H7 (cell line): ENCODE results near the gene GARRE1. TPM values are rescaled to one million over a fixed set of nuclear protein-coding genes. Genes with fewer than 3 reads are reported as not detected.
"Not testable (repeated sequence)": the region's sequence is repeated elsewhere in the genome, so short reads cannot be mapped to it uniquely, and the experiment has no call there.

Source experiments
- DNase-seq: peaks from one replicate; pipeline ENCODE4 v3.0.0; 2012
- H3K27me3 ChIP-seq: 2 replicates; pipeline ENCODE4 v1.6.0; 2011; ENCODE audit warnings: mild to moderate bottlenecking, low read length; ENCODE audit not compliant: control insufficient read depth, insufficient read depth
- H3K36me3 ChIP-seq: replicated peaks from 2 replicates; pipeline ENCODE4 v1.5.1; 2011; ENCODE audit warnings: low read length; ENCODE audit not compliant: control insufficient read depth, insufficient read depth
- H3K4me3 ChIP-seq: 2 replicates; pipeline ENCODE4 v1.5.1; 2011; ENCODE audit warnings: low read depth, mild to moderate bottlenecking, control low read depth, low read length, moderate library complexity; ENCODE audit not compliant: insufficient read depth
- total RNA-seq: library from RNA; depleted of rRNA; stranded (reverse); fragments of >200 nt; shearing (Covaris generic); gene quantifications from 2 replicates; pipeline ENCODE4 v1.2.3, GENCODE V29; 2014; rRNA removed

The GARRE1 gene
- 13.5 and 17.1 TPM in 2 replicates for total RNA-seq

GRCh38 chr19:34254046-34254697, at the start of gene GARRE1:
GARRE1 (plus strand) TSS chr19:34254554; CDS start chr19:34300474, 45,920 bp downstream.
- H3K4me3 ChIP-seq = peak within 1 kb of the TSS; percentile 69
- no peaks in the 10 kb centered on the region for H3K36me3 ChIP-seq
- H3K27me3 ChIP-seq = no peaks in the 10 kb centered on the region
- peak; percentile 97 for DNase-seq

GRCh38 chr19:34205324-34205723, 49.0 kb upstream of the GARRE1 start:
- not testable (repeated sequence) for DNase-seq, H3K27me3 ChIP-seq, H3K4me3 ChIP-seq
- peaks cover 11% of the 10 kb centered on the region for H3K36me3 ChIP-seq

GRCh38 chr19:34208291-34208884, 46.0 kb upstream of the GARRE1 start:
- no peak for DNase-seq
- no peaks in the 10 kb centered on the region for H3K27me3 ChIP-seq
- peaks cover 13% of the 10 kb centered on the region for H3K36me3 ChIP-seq
- H3K4me3 ChIP-seq = no peak overlapping the region

GRCh38 chr19:34209726-34210125, 44.6 kb upstream of the GARRE1 start:
- Histone ChIP-seq H3K27me3 (no peaks in the 10 kb centered on the region), H3K36me3 (peaks cover 13% of the 10 kb centered on the region), H3K4me3 (no peak overlapping the region)
- no peak for DNase-seq

GRCh38 chr19:34213283-34213682, 41.1 kb upstream of the GARRE1 start:
- DNase-seq = no peak
- Histone ChIP-seq H3K36me3 (peaks cover 12% of the 10 kb centered on the region), H3K27me3 (no peaks in the 10 kb centered on the region), H3K4me3 (no peak overlapping the region)

- no peak for DNase-seq
- Histone ChIP-seq H3K27me3 (no peaks in the 10 kb centered on the region), H3K36me3 (peaks cover 8% of the 10 kb centered on the region), H3K4me3 (no peak overlapping the region)
These were observed 40.3 kb upstream of the GARRE1 start for GRCh38 chr19:34214040-34214439.

- Histone ChIP-seq H3K36me3 (peaks cover 10% of the 10 kb centered on the region), H3K4me3 (no peak overlapping the region), H3K27me3 (no peaks in the 10 kb centered on the region)
- DNase-seq = no peak
These were observed 39.2 kb upstream of the GARRE1 start for GRCh38 chr19:34215006-34215665.

GRCh38 chr19:34215666-34216038, 38.7 kb upstream of the GARRE1 start:
- H3K36me3 ChIP-seq = peaks cover 9% of the 10 kb centered on the region
- no peak for DNase-seq
- no peak overlapping the region for H3K4me3 ChIP-seq
- H3K27me3 ChIP-seq = no peaks in the 10 kb centered on the region

- not testable (repeated sequence) for H3K27me3 ChIP-seq, DNase-seq
- peaks cover 11% of the 10 kb centered on the region for H3K36me3 ChIP-seq
These were observed 37.6 kb upstream of the GARRE1 start for GRCh38 chr19:34216745-34217219.

GRCh38 chr19:34217952-34218817, 36.2 kb upstream of the GARRE1 start:
- no peak overlapping the region for H3K4me3 ChIP-seq
- H3K36me3 ChIP-seq = peaks cover 20% of the 10 kb centered on the region
- DNase-seq = no peak
- H3K27me3 ChIP-seq = no peaks in the 10 kb centered on the region

More at GRCh38 chr19:34216745-34217219, 37.6 kb upstream of the GARRE1 start:
- H3K4me3 ChIP-seq = not testable (repeated sequence)

- H3K4me3 ChIP-seq = no peak overlapping the region
- peaks cover 24% of the 10 kb centered on the region for H3K36me3 ChIP-seq
- DNase-seq = no peak
- no peaks in the 10 kb centered on the region for H3K27me3 ChIP-seq
These were observed 35.6 kb upstream of the GARRE1 start for GRCh38 chr19:34218818-34219164.

GRCh38 chr19:34220472-34221063, 33.8 kb upstream of the GARRE1 start:
- Histone ChIP-seq H3K36me3 (peaks cover 26% of the 10 kb centered on the region), H3K27me3 (no peaks in the 10 kb centered on the region), H3K4me3 (no peak overlapping the region)
- DNase-seq = peak; percentile 50

- Histone ChIP-seq H3K4me3 (no peak overlapping the region), H3K36me3 (peaks cover 27% of the 10 kb centered on the region), H3K27me3 (no peaks in the 10 kb centered on the region)
- DNase-seq = no peak
These were observed 32.0 kb upstream of the GARRE1 start for GRCh38 chr19:34222386-34222785.

GRCh38 chr19:34224996-34225658, 29.2 kb upstream of the GARRE1 start:
- DNase-seq = peak; percentile 50
- H3K27me3 ChIP-seq = no peaks in the 10 kb centered on the region
- peaks cover 28% of the 10 kb centered on the region for H3K36me3 ChIP-seq
- no peak overlapping the region for H3K4me3 ChIP-seq
